ENCODE measurements around the gene SUN1.
"Not testable (repeated sequence)": the region's sequence is repeated elsewhere in the genome, so short reads cannot be mapped to it uniquely, and the experiment has no call there.

SUN1 gene

DNA sequence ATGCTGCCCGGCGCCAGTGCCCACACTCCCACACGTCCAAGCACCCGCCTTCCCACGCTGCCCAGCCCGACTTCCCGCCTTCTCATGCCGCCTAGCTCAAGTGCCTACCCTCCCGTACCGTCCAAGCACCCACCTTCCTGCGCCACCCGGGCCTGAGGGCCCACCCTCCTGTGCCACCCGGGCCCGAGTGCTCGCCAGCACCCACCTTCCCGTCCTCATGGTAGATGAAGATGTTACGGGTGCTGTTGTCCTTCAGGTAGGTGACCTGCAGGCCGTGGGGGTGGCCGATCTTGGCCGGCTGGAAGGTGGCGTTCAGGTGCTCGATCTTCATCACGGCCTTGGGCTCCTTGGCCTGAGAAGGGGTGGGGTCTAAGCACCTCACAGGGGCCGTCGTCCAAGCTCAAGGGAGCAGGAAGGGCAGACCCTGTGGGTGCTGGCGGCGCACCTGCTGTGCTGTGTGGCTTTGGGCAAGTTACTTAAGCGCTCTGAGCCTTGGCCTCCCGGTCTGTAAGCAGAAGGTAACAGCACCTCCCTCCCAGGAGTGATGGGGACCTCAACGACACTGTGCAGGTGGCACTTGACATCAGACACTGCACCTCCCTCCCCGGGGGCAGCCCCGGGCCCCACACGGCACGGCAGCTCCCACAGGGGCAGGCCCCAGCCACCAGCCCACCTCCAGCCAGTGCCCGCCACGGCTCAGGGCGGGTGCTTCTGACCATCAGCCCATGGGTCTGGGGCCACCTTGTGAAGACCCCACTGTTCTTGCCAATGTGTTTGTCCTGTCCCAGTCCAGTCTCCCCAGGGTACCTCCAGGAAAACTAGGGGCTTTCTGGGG, 71.9 kb downstream of the SUN1 start:
- no peak overlapping the region for H3K4me3 ChIP-seq (replicated peaks; ENCODE audit: low read depth, low read length)
- TF ChIP-seq, protein P1, sequence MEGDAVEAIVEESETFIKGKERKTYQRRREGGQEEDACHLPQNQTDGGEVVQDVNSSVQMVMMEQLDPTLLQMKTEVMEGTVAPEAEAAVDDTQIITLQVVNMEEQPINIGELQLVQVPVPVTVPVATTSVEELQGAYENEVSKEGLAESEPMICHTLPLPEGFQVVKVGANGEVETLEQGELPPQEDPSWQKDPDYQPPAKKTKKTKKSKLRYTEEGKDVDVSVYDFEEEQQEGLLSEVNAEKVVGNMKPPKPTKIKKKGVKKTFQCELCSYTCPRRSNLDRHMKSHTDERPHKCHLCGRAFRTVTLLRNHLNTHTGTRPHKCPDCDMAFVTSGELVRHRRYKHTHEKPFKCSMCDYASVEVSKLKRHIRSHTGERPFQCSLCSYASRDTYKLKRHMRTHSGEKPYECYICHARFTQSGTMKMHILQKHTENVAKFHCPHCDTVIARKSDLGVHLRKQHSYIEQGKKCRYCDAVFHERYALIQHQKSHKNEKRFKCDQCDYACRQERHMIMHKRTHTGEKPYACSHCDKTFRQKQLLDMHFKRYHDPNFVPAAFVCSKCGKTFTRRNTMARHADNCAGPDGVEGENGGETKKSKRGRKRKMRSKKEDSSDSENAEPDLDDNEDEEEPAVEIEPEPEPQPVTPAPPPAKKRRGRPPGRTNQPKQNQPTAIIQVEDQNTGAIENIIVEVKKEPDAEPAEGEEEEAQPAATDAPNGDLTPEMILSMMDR (IDR thresholded peaks at IDR 0.05; ENCODE audit: low read depth, low read length, missing control alignments) = no peak
- DNase-seq (ENCODE audit: extremely low read depth, low read depth) = no peak

DNA sequence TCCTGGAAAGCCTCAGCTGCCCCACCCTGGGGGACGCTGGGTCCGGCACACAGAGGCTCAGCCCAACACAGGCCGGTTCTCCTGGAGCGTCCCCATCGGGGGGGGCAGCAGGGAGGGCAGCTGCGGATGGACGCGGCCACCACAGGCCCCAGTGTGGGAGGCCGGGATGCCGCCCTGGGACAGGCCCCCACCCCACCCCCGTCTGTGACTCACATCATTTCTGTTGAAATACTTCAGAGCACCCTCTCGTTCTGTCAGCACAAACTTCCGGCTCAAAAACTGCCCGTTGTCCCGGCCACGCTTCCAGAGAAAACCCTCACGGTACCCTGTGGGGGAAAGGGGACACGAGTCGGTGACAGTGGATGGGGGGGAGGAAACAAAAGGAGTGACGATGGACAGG, 72.6 kb downstream of the SUN1 start:
- TF ChIP-seq, protein P1 (IDR thresholded peaks at IDR 0.05; ENCODE audit: low read depth, low read length, missing control alignments) = no peak
- no peak for DNase-seq (ENCODE audit: extremely low read depth, low read depth)
- H3K4me3 ChIP-seq (replicated peaks; ENCODE audit: low read depth, low read length) = no peak overlapping the region

DNA sequence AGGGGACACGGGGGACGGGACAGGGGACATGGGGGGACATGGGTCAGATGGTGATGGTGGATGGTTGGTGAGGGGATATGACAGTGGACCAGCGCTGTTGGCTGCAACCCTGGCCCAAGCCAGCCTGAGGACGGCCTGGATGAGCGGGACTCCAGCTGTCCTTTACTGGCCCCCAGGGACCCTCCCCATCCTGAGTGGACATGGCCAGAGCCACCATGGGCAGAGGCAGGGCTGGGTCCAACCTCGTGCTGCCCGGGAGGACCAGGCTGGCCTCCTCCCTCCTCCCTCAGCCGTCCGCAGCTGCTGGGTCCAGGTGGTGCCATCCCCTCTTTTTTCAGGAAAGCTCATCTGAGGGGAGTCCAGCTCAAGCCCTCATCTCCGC, 74.5 kb downstream of the SUN1 start:
- TF ChIP-seq, protein P1 (IDR thresholded peaks at IDR 0.05; ENCODE audit: low read depth, low read length, missing control alignments) = no peak
- DNase-seq (ENCODE audit: extremely low read depth, low read depth) = no peak
- H3K4me3 ChIP-seq (replicated peaks; ENCODE audit: low read depth, low read length) = no peak overlapping the region

DNA sequence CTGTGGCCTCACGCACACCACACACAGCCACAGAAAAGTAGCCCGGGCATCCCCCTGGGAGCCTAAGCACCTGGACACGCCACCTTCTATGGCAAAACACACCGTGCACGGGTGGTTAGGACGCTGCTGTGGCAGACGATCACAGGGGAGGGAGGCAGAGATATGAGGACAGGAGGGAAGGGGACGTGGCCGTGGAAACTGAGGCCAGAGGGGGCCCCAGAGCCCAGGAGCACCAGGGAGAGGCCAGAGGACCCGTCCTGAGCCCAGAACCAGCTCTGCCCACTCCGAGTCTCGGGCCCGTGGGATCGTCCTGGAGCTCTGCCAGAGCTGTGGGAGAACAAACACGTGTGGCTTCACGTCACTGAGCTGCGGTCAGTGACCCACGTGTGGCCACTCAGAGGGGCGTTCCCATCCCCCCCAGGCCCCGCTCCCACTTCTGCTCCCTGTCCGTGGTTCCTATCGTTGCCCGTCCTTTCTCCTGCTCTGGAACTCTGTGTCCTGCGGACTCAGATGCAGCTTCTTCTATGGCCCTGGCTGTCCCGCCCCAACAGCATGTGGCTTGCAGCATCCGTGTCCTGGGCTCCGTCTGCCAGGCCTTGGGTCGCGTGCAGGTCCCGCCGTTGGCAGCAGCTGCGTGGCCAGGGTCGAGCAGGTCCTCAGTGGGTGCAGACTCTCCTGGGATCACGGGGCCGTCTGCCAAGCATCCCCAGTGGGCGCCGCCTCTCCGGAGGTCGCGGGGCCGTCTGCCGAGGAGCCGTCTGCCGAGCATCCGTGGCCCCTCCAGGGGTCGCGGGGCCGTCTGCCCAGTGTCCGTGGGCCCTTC, 75.1 kb downstream of the SUN1 start:
- H3K4me3 ChIP-seq (replicated peaks; ENCODE audit: low read depth, low read length) = no peak overlapping the region
- TF ChIP-seq, protein P1 (IDR thresholded peaks at IDR 0.05; ENCODE audit: low read depth, low read length, missing control alignments) = no peak
- no peak for DNase-seq (ENCODE audit: extremely low read depth, low read depth)

DNA sequence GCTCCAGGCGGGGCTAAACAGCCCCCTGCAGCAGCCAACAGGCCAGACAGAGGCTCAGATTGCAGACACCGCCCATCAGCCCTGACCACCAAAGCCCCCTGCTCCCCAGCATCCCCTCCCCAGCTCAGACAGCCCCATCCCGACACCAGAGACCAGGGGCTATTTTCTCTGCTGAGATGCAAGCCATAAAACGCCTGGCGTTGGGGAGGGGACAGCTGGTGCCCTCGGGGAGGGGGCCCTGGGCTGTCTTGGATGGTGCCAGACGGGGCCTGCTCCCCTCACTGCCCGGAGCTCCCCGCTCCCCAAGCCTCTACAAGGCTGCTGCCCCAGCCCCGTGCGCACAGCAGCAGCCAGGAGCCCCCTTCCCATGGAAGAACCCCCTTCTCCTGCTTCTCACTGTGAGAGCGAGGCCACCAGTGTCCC, 75.9 kb downstream of the SUN1 start:
- TF ChIP-seq, protein P1 (IDR thresholded peaks at IDR 0.05; ENCODE audit: low read depth, low read length, missing control alignments) = no peak
- H3K4me3 ChIP-seq (replicated peaks; ENCODE audit: low read depth, low read length) = no peak overlapping the region
- DNase-seq (ENCODE audit: extremely low read depth, low read depth) = no peak

DNA sequence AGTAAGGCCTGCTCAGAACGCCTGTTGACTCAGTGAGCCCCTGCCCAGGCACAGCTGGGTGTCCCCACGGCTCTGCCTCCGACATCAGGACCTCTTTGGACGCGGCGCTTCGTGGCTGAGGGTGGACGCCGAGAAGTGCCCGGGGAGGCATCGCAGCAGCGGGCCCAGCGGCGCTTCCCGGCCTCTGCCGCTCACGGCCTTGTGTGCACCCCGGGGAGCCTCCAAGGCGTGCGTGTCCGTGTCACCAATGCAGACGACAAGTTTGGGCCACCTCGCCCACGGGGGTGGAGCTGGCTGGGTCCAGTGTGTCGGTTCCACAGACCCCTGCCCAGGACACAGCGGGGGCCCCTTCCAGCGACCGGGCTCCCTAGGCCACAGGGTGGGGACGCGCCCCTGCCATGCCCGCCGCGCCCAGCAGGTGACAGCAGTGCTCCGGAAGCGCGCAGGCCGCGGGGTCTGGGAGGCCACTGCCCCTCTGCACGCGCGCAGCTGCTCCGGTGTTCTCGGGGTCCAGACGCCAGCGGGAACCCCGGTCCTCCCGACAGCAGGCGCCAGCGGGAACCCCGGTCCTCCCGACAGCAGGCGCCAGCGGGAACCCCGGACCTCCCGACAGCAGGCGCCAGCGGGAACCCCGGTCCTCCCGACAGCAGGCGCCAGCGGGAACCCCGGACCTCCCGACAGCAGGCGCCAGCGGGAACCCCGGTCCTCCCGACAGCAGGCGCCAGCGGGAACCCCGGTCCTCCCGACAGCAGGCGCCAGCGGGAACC, 76.5 kb downstream of the SUN1 start:
- H3K4me3 ChIP-seq (replicated peaks; ENCODE audit: low read depth, low read length); DNase-seq (ENCODE audit: extremely low read depth, low read depth): not testable (repeated sequence)
- TF ChIP-seq, protein P1 (IDR thresholded peaks at IDR 0.05; ENCODE audit: low read depth, low read length, missing control alignments) = peak; percentile 70

Data from HFF-Myc (cell line).